Esophagus squamous epithelium (tissue), 5 donors: Measurements from ENCODE around the gene JPH3. TPM values are rescaled to one million over a fixed set of nuclear protein-coding genes. Genes with fewer than 3 reads are reported as not detected.

ENCODE experiments used
- DNase-seq: peaks from one replicate; lab custom pipeline; 2025; lab: John Stamatoyannopoulos, UW
- H3K27ac ChIP-seq, 4 donors: fragments of 200-600 bp; sonication (generic); one replicate each; pipeline ENCODE4 v1.5.1; 2016 to 2019; ENCODE audit warnings: mild to moderate bottlenecking in 1 of 4
- H3K27me3 ChIP-seq, 4 donors: fragments of 200-600 bp; sonication (generic); 1 replicate in 3 of 4; 2 replicates in 1 of 4; pipeline versions ENCODE4 v1.5.1 to v1.6.0; 2017 to 2021; ENCODE audit warnings: antibody characterized with exemption in 1 of 4
- H3K36me3 ChIP-seq, 3 donors: fragments of 200-600 bp; sonication (generic); one replicate each; pipeline ENCODE4 v1.5.1; 2016 to 2019
- H3K4me1 ChIP-seq, 3 donors: fragments of 200-600 bp; sonication (generic); one replicate each; pipeline ENCODE4 v1.5.1; 2017 to 2019
- H3K4me3 ChIP-seq, 4 donors: fragments of 200-600 bp; sonication (generic); 1 replicate in 3 of 4; 2 replicates in 1 of 4; pipeline ENCODE4 v1.5.1; 2016 to 2019; ENCODE audit warnings: mild to moderate bottlenecking in 2 of 4, moderate library complexity in 1 of 4
- H3K9me3 ChIP-seq, 3 donors: fragments of 200-600 bp; sonication (generic); one replicate each; pipeline ENCODE4 v1.5.1; 2016 to 2019
- POLR2A ChIP-seq, 4 donors: fragments of 450-650 bp; IDR thresholded peaks; one replicate each; pipeline ENCODE4 v1.6.1; 2017; ENCODE audit warnings: antibody characterized with exemption in 4 of 4, mild to moderate bottlenecking in 4 of 4, moderate library complexity in 3 of 4
- WGBS, 2 donors: methylation state at CpG; one replicate each; pipeline ENCODE4 v1.1.5; 2018; 5-methylcytosine and 5-hydroxymethylcytosine counted together
- intact Hi-C: fragments of 100-400 bp; cut with DNase I; formaldehyde crosslinking; loops from one replicate; pipeline ENCODE4 v1.15.0; 2022
- total RNA-seq, 4 donors: library from RNA; depleted of rRNA; stranded (reverse); fragments of >200 nt; gene quantifications; one replicate each; pipeline ENCODE4 v1.1.0, GENCODE V29; 2016
- TF ChIP-seq, protein P1 (sequence below), 6 experiments: fragments of 450-650 bp in 4 of 6; fragments of 200-600 bp in 2 of 6; sonication (generic) in 2 of 6; IDR thresholded peaks; one replicate each; pipeline ENCODE4 v1.5.1; 2016 to 2019; ENCODE audit warnings: antibody characterized with exemption in 6 of 6, mild to moderate bottlenecking in 4 of 6, moderate library complexity in 4 of 6
- donor health status: DM: yes; HTN: yes; CAD: no.

The JPH3 gene
- total RNA-seq, 4 donors from 2014 or later, result 0.29 to 0.76 (median 0.45) TPM; not detected in 1

DNA sequence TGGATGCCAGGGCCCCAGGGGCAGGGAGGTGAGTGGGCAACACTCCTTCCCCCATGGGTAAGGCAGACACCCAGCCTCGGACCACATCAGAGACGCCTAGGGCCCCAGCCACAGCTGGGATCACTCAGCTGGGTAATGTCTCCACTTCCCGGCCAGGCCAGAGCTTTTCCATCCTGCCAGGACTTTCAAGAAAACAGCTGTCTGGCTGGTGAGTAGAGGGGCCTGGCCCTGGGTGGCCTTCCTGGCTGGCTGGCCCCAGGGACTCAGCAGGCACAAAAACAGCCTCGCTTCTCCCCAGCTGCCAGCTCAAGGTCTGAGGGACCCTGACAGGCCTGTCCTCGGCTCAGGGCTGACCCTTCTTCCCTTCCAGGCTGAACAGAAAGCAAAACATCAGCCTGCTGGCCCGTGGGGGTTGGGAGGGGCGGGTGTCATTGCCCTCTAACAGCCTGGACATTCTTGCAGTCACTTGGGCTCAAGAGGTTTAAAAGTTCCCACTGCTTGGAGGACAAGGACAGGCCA, 45.3 kb upstream of the JPH3 start:
- Histone ChIP-seq H3K4me1 (peaks cover 0 to 17% (median 16%) of the 10 kb centered on the region in 3 donors), H3K36me3 (no peaks in the 10 kb centered on the region), H3K9me3 (no peaks in the 10 kb centered on the region), H3K27ac (peak overlapping the region; percentile 49 to 88 (median 67)), H3K27me3 (peaks cover 0 to 11% (median 0%) of the 10 kb centered on the region in 4 donors), H3K4me3 (peak overlapping the region in 1 of 4 donors; percentile 15)
- no peak for DNase-seq
- no CpG with 5 or more reads among the region's 7 CpGs for WGBS, 2 donors
- intact Hi-C loops, result no loop called here
- TF ChIP-seq, protein P1, sequence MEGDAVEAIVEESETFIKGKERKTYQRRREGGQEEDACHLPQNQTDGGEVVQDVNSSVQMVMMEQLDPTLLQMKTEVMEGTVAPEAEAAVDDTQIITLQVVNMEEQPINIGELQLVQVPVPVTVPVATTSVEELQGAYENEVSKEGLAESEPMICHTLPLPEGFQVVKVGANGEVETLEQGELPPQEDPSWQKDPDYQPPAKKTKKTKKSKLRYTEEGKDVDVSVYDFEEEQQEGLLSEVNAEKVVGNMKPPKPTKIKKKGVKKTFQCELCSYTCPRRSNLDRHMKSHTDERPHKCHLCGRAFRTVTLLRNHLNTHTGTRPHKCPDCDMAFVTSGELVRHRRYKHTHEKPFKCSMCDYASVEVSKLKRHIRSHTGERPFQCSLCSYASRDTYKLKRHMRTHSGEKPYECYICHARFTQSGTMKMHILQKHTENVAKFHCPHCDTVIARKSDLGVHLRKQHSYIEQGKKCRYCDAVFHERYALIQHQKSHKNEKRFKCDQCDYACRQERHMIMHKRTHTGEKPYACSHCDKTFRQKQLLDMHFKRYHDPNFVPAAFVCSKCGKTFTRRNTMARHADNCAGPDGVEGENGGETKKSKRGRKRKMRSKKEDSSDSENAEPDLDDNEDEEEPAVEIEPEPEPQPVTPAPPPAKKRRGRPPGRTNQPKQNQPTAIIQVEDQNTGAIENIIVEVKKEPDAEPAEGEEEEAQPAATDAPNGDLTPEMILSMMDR (IDR thresholded peaks at IDR 0.05), result no peak

DNA sequence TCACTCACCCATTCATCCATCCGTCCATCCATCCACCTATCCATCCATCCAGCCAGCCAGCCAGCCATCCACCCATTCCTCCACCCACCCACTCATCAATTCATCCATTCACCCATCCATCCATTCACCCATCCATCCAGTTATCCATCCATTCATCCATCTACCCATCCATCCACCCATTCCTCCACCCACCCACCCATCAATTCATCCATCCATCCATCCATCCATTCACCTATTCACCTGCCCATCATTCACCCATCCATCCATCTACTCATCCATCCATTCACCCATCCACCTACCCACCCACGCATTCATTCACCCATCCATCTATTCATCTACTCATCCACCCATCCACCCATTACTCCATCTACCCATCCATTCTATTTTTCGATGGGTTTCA, 43.6 kb upstream of the JPH3 start:
- no peaks in the 10 kb centered on the region for H3K9me3 ChIP-seq
- no peak overlapping the region for H3K27ac ChIP-seq
- H3K27me3 ChIP-seq, result no peaks in the 10 kb centered on the region
- no peak for DNase-seq
- TF ChIP-seq, protein P1 (IDR thresholded peaks at IDR 0.05), result no peak
- no peak for TF ChIP-seq POLR2A (IDR thresholded peaks at IDR 0.05)
- no peak overlapping the region for H3K4me3 ChIP-seq
- 72 to 81% methylated on average over 3 of the region's 3 CpGs for WGBS, 2 donors
- intact Hi-C loops, result no loop called here
- no peaks in the 10 kb centered on the region for H3K36me3 ChIP-seq
- peaks cover 0 to 17% (median 16%) of the 10 kb centered on the region in 3 donors for H3K4me1 ChIP-seq

DNA sequence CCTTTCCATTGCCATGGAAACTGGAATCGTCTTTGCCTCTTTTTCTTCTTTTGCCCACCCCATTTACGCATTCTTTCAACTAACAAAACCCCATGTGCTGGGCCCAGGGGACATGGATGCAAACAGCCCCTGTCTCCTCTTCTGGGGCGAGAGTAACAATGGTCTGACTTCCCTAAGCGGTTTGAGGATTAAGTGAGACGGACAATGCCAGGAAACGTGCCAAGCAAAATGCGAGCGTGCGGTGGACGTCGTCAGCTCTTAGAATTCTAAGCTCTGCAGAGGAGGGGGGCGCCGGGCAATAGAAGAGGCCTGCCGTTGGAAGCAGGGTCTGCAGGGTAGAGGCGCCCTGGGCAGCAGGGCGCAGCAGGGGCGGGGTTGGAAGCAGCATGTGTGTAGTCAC, 42.4 kb upstream of the JPH3 start:
- Histone ChIP-seq H3K4me1 (peaks cover 0 to 17% (median 16%) of the 10 kb centered on the region in 3 donors), H3K27ac (no peak overlapping the region), H3K9me3 (no peaks in the 10 kb centered on the region), H3K36me3 (no peaks in the 10 kb centered on the region), H3K4me3 (no peak overlapping the region), H3K27me3 (no peaks in the 10 kb centered on the region)
- TF ChIP-seq POLR2A (IDR thresholded peaks at IDR 0.05), result no peak
- TF ChIP-seq, protein P1 (IDR thresholded peaks at IDR 0.05), result no peak
- DNase-seq, result no peak
- intact Hi-C loops, result no loop called here
- WGBS, 2 donors, result 47 to 51% methylated on average over 14 to 16 of the region's 17 CpGs

DNA sequence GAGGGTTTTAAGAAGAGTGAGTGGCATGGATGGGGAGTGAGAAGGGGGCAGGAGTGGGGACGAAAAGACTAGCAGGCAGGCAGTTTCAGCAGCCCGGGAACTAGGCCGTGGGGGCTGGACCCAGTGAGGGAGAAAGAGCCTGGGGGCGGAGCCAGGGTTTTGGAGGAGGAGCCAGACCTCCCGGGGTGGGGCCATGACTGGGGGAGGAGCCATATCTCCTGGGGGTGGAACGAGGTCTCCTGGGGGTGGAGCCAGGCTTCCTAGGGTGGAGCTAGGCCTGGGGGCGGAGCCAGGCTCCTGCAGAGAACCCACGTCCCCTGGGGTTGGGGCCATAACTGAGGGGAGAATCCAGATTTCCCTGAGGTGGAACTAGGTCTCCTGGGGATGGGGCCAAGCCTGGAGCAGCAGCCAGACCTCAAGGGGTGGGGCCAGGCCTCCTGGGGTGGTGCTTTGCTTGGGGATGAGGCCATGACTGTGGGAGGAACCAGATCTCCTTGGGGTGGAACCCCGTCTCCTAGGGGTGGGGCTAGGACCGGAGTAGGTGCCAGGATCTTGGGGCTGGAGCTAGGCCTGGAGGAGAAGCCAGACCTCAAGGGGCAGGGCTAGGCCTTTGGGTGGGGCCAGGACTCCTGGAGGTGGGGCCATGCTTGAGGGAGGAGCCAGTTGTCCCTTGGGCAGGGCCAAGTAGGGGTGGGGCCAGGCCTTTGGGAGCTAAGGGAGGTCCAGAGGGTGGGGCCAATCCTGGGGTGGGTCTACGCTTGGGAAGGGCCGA, 41.7 kb upstream of the JPH3 start:
- H3K27ac ChIP-seq, result peak overlapping the region in 1 of 4 donors; percentile 1
- no peak overlapping the region for H3K4me3 ChIP-seq
- peaks cover 0 to 17% (median 16%) of the 10 kb centered on the region in 3 donors for H3K4me1 ChIP-seq
- DNase-seq, result no peak
- 63 to 77% methylated on average over 7 of the region's 12 CpGs for WGBS, 2 donors
- H3K36me3 ChIP-seq, result no peaks in the 10 kb centered on the region
- intact Hi-C loops, result no loop called here
- no peaks in the 10 kb centered on the region for H3K27me3 ChIP-seq
- TF ChIP-seq, protein P1 (IDR thresholded peaks at IDR 0.05), result no peak
- no peak for TF ChIP-seq POLR2A (IDR thresholded peaks at IDR 0.05)
- H3K9me3 ChIP-seq, result no peaks in the 10 kb centered on the region
